Motor neuron (in vitro differentiated cells): ENCODE results near the gene FHIT. TPM values are rescaled to one million over a fixed set of nuclear protein-coding genes. Genes with fewer than 3 reads are reported as not detected.
"Not testable (repeated sequence)": the region's sequence is repeated elsewhere in the genome, so short reads cannot be mapped to it uniquely, and the experiment has no call there.

Experiments used
- ATAC-seq, 8 experiments: fragments of 200-7000 bp; cut with Tn5 transposase; replicated peaks in 6 of 8; 2 replicates each; pipeline ENCODE4 v1.8.0; 2021; ENCODE audit warnings: mild to moderate bottlenecking in 8 of 8, moderate library complexity in 8 of 8
- H3K27ac ChIP-seq, 2 donors: fragments of 250-450 bp; sonication (Bioruptor Pico); 2 replicates each; pipeline ENCODE4 v1.9.0; 2021; ENCODE audit warnings: antibody characterized with exemption in 2 of 2, mild to moderate bottlenecking in 2 of 2, moderate library complexity in 1 of 2
- H3K4me1 ChIP-seq, 2 donors: fragments of 250-450 bp; sonication (Bioruptor Pico); replicated peaks in 1 of 2; 2 replicates each; pipeline ENCODE4 v1.6.1; 2021; ENCODE audit warnings: antibody characterized with exemption in 2 of 2, mild to moderate bottlenecking in 2 of 2, moderate library complexity in 1 of 2
- H3K4me3 ChIP-seq, 5 donors: fragments of 250-450 bp; sonication (Bioruptor Pico); 2 replicates each; pipeline ENCODE4 v1.9.0; 2021; ENCODE audit warnings: antibody characterized with exemption in 5 of 5, mild to moderate bottlenecking in 5 of 5, moderate library complexity in 4 of 5
- WGBS, 10 experiments: fragments of 450-650 bp; shearing (Covaris generic); methylation state at CpG; one replicate each; pipeline ENCODE4 v1.0.0; 2022; 5-methylcytosine and 5-hydroxymethylcytosine counted together
- in situ Hi-C, 9 experiments: fragments of 400-800 bp; cut with MboI; loops; one replicate each; pipeline ENCODE4 v1.15.0; 2021; ENCODE audit warnings: low sequenced_read_pairs in 9 of 9, low pct_unique_long_range_greater_than_20kb in 2 of 9; ENCODE audit not compliant: unreplicated experiment in 9 of 9
- total RNA-seq, 8 experiments: library from RNA; unstranded; fragments of 300-600 nt; gene quantifications; 2 replicates each; pipeline versions ENCODE4 v1.2.3 to v1.2.4, GENCODE V29; 2022

Gene FHIT
- total RNA-seq, 8 experiments from 2014 or later: 1.6 to 25.1 (median 12.1) TPM

DNA sequence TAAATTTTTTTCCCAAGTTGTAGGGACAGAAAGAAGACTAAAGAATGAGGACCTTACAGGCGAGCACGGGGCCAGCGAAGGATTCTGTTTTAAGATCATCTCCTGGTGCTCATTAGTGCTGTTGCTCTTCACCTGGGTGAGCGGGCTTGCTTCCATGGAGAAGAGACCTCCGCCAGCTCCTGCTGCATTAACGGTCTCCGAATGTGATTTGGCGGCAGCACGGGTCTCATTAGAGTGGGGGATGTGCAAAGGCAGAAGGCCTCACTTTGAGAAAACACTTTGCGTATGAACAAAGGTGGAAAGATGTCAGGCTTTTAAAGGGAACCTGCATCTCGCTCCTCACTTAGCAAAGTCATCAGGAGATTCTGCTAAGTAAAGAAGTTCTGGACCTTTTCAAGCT, 1448.0 kb downstream of the FHIT start:
- 59 to 100% (median 83%) methylated on average over 2 to 11 of the region's 11 CpGs; no CpG with 5 or more reads in 3 of the 10 experiments for WGBS, 10 experiments
- peaks cover 16 to 17% of the 10 kb centered on the region in 2 donors for H3K4me1 ChIP-seq
- in situ Hi-C loops: no loop called here
- H3K4me3 ChIP-seq: no peak overlapping the region
- no peak overlapping the region for H3K27ac ChIP-seq
- no peak for ATAC-seq

- in situ Hi-C loops, H3K4me3 ChIP-seq, H3K27ac ChIP-seq, ATAC-seq: not testable (repeated sequence)
- H3K4me1 ChIP-seq: peaks cover 16 to 17% of the 10 kb centered on the region in 2 donors
- 67 to 100% (median 92%) methylated on average over 2 to 4 of the region's 5 CpGs; no CpG with 5 or more reads in 5 of the 10 experiments for WGBS, 10 experiments
These were observed 1448.8 kb downstream of the FHIT start for GRCh38 chr3:59802453-59802852.

DNA sequence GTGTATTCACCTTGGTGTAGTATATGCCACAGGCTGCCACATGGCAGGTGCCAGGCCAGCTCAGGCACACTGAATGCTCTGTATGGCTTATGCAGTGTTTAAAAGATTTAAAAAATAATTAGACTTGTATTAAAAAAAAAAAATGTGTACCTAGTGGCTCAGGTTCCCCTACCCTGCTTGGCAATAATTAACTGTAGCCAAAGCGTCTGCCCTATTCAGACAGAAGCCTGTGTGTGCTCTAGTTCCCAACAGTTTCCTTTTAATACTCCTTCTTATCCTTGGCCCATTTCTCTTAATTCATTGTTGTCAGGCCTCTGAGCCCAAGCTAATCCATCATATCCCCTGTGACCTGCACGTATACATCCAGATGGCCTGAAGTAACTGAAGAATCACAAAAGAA, 1449.2 kb downstream of the FHIT start:
- WGBS, 10 experiments: 31 to 83% (median 38%) methylated on average over 1 to 2 of the region's 2 CpGs; no CpG with 5 or more reads in 7 of the 10 experiments
- Histone ChIP-seq H3K4me1 (peaks cover 16 to 17% of the 10 kb centered on the region in 2 donors), H3K4me3 (no peak overlapping the region), H3K27ac (no peak overlapping the region)
- peak in 1 of 8 experiments; percentile 27 for ATAC-seq
- in situ Hi-C loops: no loop called here

GRCh38 chr3:59800481-59800880, 1450.8 kb downstream of the FHIT start:
- 0 to 56% (median 33%) methylated on average over 1 to 2 of the region's 2 CpGs; no CpG with 5 or more reads in 3 of the 10 experiments for WGBS, 10 experiments
- no peak for ATAC-seq
- peaks cover 16 to 17% of the 10 kb centered on the region in 2 donors for H3K4me1 ChIP-seq
- H3K4me3 ChIP-seq: no peak overlapping the region
- in situ Hi-C loops: no loop called here
- no peak overlapping the region for H3K27ac ChIP-seq

- in situ Hi-C loops: no loop called here
- peak in 1 of 8 experiments; percentile 80 for ATAC-seq
These were observed 1452.7 kb downstream of the FHIT start for GRCh38 chr3:59798372-59799086.

DNA sequence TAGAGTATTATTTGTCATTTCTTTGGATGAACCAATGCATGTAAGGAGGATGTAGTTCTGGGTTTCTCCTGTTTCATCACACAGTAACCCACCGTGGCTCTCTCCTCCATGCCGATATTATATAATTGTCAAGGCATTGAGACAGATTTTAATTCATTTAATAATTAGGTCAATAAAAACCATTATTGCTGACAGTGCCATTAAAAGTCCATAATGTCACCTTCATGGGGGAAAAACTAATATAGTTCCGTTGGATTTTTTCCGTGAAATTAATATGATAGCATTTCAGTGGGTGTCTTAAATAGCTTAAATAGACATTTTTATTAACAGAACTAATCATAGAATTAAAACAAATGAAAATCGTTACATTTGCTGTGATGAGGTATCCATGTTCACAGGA, 1453.7 kb downstream of the FHIT start:
- in situ Hi-C loops: no loop called here
- ATAC-seq: no peak
- Histone ChIP-seq H3K4me3 (no peak overlapping the region), H3K27ac (no peak overlapping the region), H3K4me1 (peaks cover 16 to 17% of the 10 kb centered on the region in 2 donors)
- 69 to 100% (median 95%) methylated on average over 2 to 5 of the region's 5 CpGs; no CpG with 5 or more reads in 1 of the 10 experiments for WGBS, 10 experiments

More at GRCh38 chr3:59798372-59799086, 1452.7 kb downstream of the FHIT start:
- Histone ChIP-seq H3K4me3 (no peak overlapping the region), H3K27ac (no peak overlapping the region), H3K4me1 (peaks cover 16 to 17% of the 10 kb centered on the region in 2 donors)
- 59 to 100% (median 88%) methylated on average over 2 to 5 of the region's 6 CpGs for WGBS, 10 experiments

GRCh38 chr3:59796456-59796855, 1454.8 kb downstream of the FHIT start:
- in situ Hi-C loops: no loop called here
- H3K4me3 ChIP-seq: no peak overlapping the region
- peak in 2 of 8 experiments; percentile 33 to 46 for ATAC-seq
- WGBS, 10 experiments: 17 to 96% (median 70%) methylated on average over 1 to 2 of the region's 2 CpGs; no CpG with 5 or more reads in 1 of the 10 experiments
- H3K27ac ChIP-seq: no peak overlapping the region
- H3K4me1 ChIP-seq: peaks cover 9 to 13% of the 10 kb centered on the region in 2 donors

DNA sequence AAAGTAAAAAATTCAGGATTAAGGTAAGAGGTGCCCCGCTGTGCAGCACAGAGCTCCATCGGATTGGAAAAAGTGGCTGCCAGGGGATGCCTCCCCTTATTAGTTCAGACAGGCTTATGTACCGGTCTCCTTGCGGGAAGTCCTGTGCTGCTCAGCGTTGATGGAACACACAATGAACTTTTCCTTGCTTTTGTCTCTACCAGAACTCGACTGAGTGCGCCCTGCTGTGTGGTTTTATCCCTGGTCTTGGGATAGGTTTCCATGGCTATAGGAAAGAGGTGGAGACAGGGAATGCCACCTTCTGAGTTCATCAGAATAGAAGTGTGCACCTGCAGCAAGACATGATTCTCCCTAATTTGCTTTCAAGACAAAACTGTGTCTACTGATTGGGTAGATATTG, 1455.5 kb downstream of the FHIT start:
- no peak overlapping the region for H3K27ac ChIP-seq
- H3K4me1 ChIP-seq: peaks cover 8 to 11% of the 10 kb centered on the region in 2 donors
- in situ Hi-C loops: no loop called here
- 79 to 97% (median 90%) methylated on average over 2 to 7 of the region's 7 CpGs; no CpG with 5 or more reads in 7 of the 10 experiments for WGBS, 10 experiments
- no peak overlapping the region for H3K4me3 ChIP-seq
- ATAC-seq: no peak

DNA sequence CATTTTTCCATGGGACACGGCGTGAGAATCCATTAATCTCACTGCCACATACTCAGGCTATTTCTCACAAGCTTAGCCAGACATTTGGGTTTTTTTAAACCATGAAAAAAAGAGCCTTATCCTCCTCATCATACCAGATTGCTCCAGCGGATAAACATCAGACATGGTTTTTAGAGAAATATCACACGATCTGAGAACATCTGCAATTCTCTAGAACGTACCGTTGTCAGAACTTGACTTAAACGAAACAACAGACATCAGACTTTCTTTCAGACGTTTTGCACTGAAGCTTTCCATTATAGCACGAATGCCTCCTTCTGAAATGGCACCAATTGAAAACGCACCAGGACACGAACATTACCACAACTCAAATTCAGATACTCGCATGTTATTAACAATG, 1457.3 kb downstream of the FHIT start:
- Histone ChIP-seq H3K4me3 (no peak overlapping the region), H3K27ac (no peak overlapping the region), H3K4me1 (peaks cover 6 to 15% of the 10 kb centered on the region in 2 donors)
- in situ Hi-C loops: no loop called here
- WGBS, 10 experiments: 63 to 91% (median 82%) methylated on average over 4 to 11 of the region's 12 CpGs
- no peak for ATAC-seq

DNA sequence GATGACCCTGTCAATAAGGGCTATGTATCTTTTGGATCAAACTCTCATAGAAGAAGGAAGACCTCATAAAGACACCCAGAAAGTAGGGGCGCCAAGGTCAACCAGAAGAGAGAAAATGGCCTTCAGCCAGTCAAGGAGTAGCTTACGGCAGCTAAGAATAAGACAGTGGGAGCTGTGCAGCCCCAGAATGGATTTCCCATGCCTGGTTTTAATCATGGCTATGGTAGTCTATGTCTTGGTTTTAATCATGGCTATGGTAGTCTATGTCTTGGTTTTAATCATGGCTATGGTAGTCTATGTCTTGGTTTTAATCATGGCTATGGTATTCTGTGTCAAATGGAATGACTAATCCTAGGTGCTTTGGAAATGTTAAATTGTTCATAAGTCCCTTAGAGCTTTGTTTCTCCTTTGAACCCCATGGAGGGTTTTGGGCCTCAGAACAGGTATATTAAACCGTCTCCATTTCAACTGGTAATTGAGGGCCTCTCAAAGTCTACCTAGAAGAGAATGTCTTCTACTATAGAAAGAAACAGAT, 1459.4 kb downstream of the FHIT start:
- Histone ChIP-seq H3K27ac (no peak overlapping the region), H3K4me3 (no peak overlapping the region), H3K4me1 (peaks cover 3 to 28% of the 10 kb centered on the region in 2 donors)
- in situ Hi-C loops: no loop called here
- no peak for ATAC-seq
- WGBS, 10 experiments: 33 to 100% (median 78%) methylated on average over 1 to 3 of the region's 3 CpGs; no CpG with 5 or more reads in 1 of the 10 experiments

- no peak for ATAC-seq
- no peak overlapping the region for H3K27ac ChIP-seq
- H3K4me1 ChIP-seq: peaks cover 3 to 37% of the 10 kb centered on the region in 2 donors
- H3K4me3 ChIP-seq: no peak overlapping the region
- WGBS, 10 experiments: 0 to 100% (median 100%) methylated on average over 1 of the region's 1 CpG; no CpG with 5 or more reads in 5 of the 10 experiments
- in situ Hi-C loops: no loop called here
These were observed 1461.0 kb downstream of the FHIT start for GRCh38 chr3:59790241-59790640.

DNA sequence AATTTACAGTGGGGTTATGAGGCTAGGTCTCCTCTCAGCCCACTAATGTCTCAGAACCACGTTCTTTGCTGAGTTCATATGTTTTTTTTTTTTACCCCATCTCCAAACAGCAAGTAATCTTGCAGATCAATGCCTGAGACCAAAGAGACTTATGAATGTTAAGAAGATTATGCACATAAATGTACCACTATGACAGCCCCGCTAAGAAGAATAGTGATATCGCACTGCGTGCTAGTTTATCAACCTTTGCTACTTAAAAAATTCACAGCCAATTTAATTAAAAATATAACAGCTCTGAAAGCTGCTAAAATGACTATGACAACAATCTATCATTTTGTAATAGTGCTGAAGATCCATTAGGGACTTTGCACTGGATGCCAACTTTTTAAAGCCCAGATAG, 1462.5 kb downstream of the FHIT start:
- ATAC-seq: peak in 5 of 8 experiments; percentile 21 to 65 (median 34)
- WGBS, 10 experiments: 73 to 100% (median 90%) methylated on average over 1 to 4 of the region's 4 CpGs
- Histone ChIP-seq H3K4me3 (no peak overlapping the region), H3K4me1 (peaks cover 3 to 37% of the 10 kb centered on the region in 2 donors), H3K27ac (no peak overlapping the region)
- in situ Hi-C loops: no loop called here

DNA sequence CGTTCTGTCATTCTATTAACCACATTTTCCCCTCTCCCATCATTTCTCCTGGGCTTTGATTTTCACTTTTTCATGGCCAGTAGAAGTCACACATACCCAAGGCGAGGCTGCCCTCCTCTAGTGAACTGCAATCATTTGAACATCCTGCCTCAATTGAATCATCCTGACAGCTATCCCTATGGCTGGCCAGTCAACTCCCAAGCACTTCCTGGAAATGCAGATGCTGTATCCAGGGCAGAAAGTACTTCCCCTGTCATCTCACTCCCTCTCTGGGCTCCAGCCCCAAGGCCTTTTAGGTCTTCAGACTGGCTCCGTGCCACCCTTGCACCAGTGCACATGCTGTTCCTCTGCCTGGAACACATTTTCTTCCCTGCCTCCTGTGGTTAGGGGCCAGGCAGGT, 1463.1 kb downstream of the FHIT start:
- no peak overlapping the region for H3K4me3 ChIP-seq
- H3K27ac ChIP-seq: no peak overlapping the region
- 67 to 100% (median 80%) methylated on average over 1 to 3 of the region's 3 CpGs; no CpG with 5 or more reads in 4 of the 10 experiments for WGBS, 10 experiments
- peaks cover 3 to 37% of the 10 kb centered on the region in 2 donors for H3K4me1 ChIP-seq
- in situ Hi-C loops: no loop called here
- ATAC-seq: peak in 2 of 8 experiments; percentile 59 to 80
